Panc1 (cell line): ENCODE data around the gene HSD17B1. TPM values are rescaled to one million over a fixed set of nuclear protein-coding genes. Genes with fewer than 3 reads are reported as not detected.
A peak's percentile ranks its signal among the peaks of the same experiment; 100 is the strongest.

Source experiments
- ATAC-seq: fragments of 200-7000 bp; cut with Tn5 transposase; 2 replicates; pipeline ENCODE4 v1.9.1; 2020; ENCODE audit warnings: mild to moderate bottlenecking, moderate library complexity
- BruUV-seq: library from RNA; stranded (reverse); fragments of 400-500 nt; replicated peaks from 2 replicates; lab custom pipeline; 2021; lab: Mats Ljungman, UMichigan
- CTCF ChIA-PET: fragments of 300-600 bp; sonication (Branson Sonifier 250); formaldehyde crosslinking; loops from one replicate; lab custom pipeline; 2022; ENCODE audit warnings: antibody characterized with exemption; lab: Charles Lee
- POLR2A ChIA-PET: fragments of 300-600 bp; sonication (Branson Sonifier 250); formaldehyde crosslinking; loops from one replicate; lab custom pipeline; 2022; ENCODE audit warnings: antibody characterized with exemption; lab: Charles Lee
- DNase-seq: peaks from one replicate; pipeline ENCODE4 v3.0.0-alpha.2; 2010; ENCODE audit warnings: low read depth, low spot score
- H3K27ac ChIP-seq: 2 replicates; pipeline ENCODE4 v1.5.1; 2011; ENCODE audit warnings: mild to moderate bottlenecking, low read length, inconsistent platforms
- H3K27me3 ChIP-seq: fragments of 200-500 bp; sonication (Bioruptor generic); 2 replicates; pipeline ENCODE4 v1.6.0; 2014; ENCODE audit warnings: low read length, inconsistent platforms; ENCODE audit not compliant: control insufficient read depth, insufficient read depth
- H3K36me3 ChIP-seq: fragments of 200-500 bp; sonication (Bioruptor generic); 2 replicates; pipeline ENCODE4 v1.5.1; 2014; ENCODE audit warnings: inconsistent platforms, mild to moderate bottlenecking, low read length, moderate library complexity; ENCODE audit not compliant: control insufficient read depth, insufficient read depth
- H3K4me1 ChIP-seq: 2 replicates; pipeline ENCODE4 v1.5.1; 2011; ENCODE audit warnings: inconsistent platforms, mild to moderate bottlenecking, low read length, moderate library complexity; ENCODE audit not compliant: control insufficient read depth, insufficient read depth
- H3K4me3 ChIP-seq, 2 experiments: 2 replicates each; pipeline ENCODE4 v1.5.1; 2011 to 2012; ENCODE audit warnings: low read depth in 2 of 2, low read length in 2 of 2, mild to moderate bottlenecking in 2 of 2, inconsistent platforms in 1 of 2, moderate library complexity in 1 of 2
- H3K9me3 ChIP-seq: fragments of 200-500 bp; sonication (Bioruptor generic); 2 replicates; pipeline ENCODE4 v1.5.1; 2014; ENCODE audit warnings: low read depth, mild to moderate bottlenecking, inconsistent platforms, low read length, moderate library complexity; ENCODE audit not compliant: control insufficient read depth, insufficient read depth
- CTCF ChIP-seq: fragments of 450-650 bp; IDR thresholded peaks from 2 replicates; pipeline ENCODE4 v1.5.1; 2017; ENCODE audit warnings: mild to moderate bottlenecking
- POLR2AphosphoS5 ChIP-seq: IDR thresholded peaks from 2 replicates; pipeline ENCODE4 v1.6.1; 2012; ENCODE audit warnings: mild to moderate bottlenecking, low read depth, low read length, moderate library complexity
- REST ChIP-seq, 2 experiments: IDR thresholded peaks; 2 replicates each; pipeline ENCODE4 v1.6.1; 2011 to 2012; ENCODE audit warnings: low read depth in 2 of 2, control low read depth in 1 of 2, low read length in 1 of 2, mild to moderate bottlenecking in 1 of 2, moderate library complexity in 1 of 2; ENCODE audit not compliant: insufficient read depth in 1 of 2
- SIN3A ChIP-seq: IDR thresholded peaks from 2 replicates; pipeline ENCODE4 v1.6.1; 2012; ENCODE audit warnings: low read depth, mild to moderate bottlenecking, low read length, moderate library complexity, borderline replicate concordance; ENCODE audit not compliant: insufficient read depth
- TCF7L2 ChIP-seq: IDR thresholded peaks from 2 replicates; pipeline ENCODE4 v1.6.1; 2011; ENCODE audit warnings: mild to moderate bottlenecking, low read depth, low read length, inconsistent platforms
- in situ Hi-C: cut with HindIII; loops from 2 replicates; pipeline ENCODE4 v1.10.0; 2016; ENCODE audit warnings: low sequenced_read_pairs, low pct_unique_long_range_greater_than_20kb
- intact Hi-C: fragments of 100-400 bp; cut with micrococcal nuclease; formaldehyde crosslinking; loops from one replicate; pipeline ENCODE4 v1.10.0; 2022; ENCODE audit not compliant: unreplicated experiment
- total RNA-seq: library from RNA; stranded (reverse); gene quantifications from one replicate; pipeline ENCODE4 v1.2.1, GENCODE V29; 2021; ENCODE audit not compliant: unreplicated experiment

HSD17B1 gene
- total RNA-seq, 1 experiment from 2014 or later: 5.4 TPM

DNA sequence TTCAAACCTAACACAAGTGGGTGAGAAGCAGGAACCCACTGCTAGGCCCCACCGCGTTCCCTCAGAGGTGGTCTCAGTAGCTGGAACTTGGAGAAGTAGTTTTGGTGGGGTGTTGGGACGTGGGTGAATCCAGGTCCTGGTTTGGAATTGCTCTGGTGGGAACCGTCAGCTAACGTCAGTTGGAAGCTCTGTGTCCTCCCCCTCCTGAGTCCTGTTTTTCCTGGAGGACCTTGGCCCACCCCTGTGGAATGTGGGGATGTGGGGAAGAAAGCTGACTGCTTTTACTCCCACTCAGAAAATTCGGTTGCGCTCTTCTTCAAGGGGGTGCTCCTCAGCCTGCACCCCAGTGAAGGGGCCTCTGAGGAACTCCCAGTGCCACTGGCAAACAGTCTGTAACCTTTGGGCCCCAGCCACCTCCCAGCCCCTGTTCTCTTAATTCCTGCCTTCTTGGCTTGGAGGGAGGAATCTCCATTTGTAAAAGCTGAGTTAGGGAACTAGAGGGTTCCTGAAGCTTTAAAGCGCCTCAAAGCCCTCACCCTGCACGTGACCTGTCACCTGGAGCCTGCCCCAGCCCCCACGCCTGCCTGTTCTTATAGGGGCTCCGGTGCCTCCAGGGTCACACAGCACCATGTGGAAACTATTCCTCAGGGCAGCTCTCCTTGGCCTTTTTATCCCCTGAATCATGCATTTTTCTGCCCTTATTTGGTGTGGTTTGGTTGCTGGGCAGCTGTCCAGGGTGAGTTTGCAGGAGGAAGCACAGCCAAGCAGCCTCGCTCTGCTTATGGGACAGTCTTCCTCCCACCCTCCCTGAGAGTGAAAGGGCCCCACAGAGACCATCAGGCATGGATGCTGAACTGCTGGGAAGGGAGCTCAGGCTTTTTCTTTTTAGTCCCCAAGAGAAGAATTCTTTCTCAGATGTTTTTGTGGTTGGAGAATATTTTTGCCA lies 32.9 kb upstream of the HSD17B1 start:
- in situ Hi-C loops: no loop called here

More for the DNA sequence above, 32.9 kb upstream of the HSD17B1 start:
- intact Hi-C loops: loop anchor here (10.0 kb wide), 2 partner anchors 95 to 205 kb away; partner anchors contain the start of gene CAVIN1
- CTCF ChIA-PET: interaction anchor here (0.5 to 1.4 kb wide), 2 partner anchors 195 to 298 kb away, joined by 3 read pairs; no protein-coding TSS in a partner anchor
- Histone ChIP-seq H3K4me3 (no peak overlapping the region), H3K4me1 (peaks cover 64% of the 10 kb centered on the region), H3K36me3 (no peaks in the 10 kb centered on the region), H3K27me3 (no peaks in the 10 kb centered on the region), H3K27ac (peak overlapping the region; percentile 97), H3K9me3 (no peaks in the 10 kb centered on the region)
- BruUV-seq: no TSS peak
- POLR2A ChIA-PET: interaction anchor here (0.5 kb wide), 2 partner anchors 26 to 251 kb away, joined by 3 read pairs; no protein-coding TSS in a partner anchor
- TF ChIP-seq SIN3A (0 out of 2 replicates have a peak, but pooled peaks have one; percentile 14), TCF7L2 (peak; percentile 52), REST (IDR thresholded peaks at IDR 0.05; ENCODE audit: insufficient read depth in 1 of 2, low read depth in 2 of 2, low read length in 1 of 2) (no peak), POLR2AphosphoS5 (peak; percentile 78; the same call in 1 of the 2 replicates), CTCF (no peak)
- ATAC-seq (peak; percentile 71), DNase-seq (peak; percentile 78)
